SH-SY5Y (cell line): Measurements from ENCODE around the gene TNFRSF1A.

Experiments used
- GATA2 ChIP-seq: IDR thresholded peaks from 2 replicates; pipeline ENCODE4 v1.6.1; 2011; ENCODE audit warnings: mild to moderate bottlenecking, low read depth, low read length
- GATA3 ChIP-seq: IDR thresholded peaks from 2 replicates; pipeline ENCODE4 v1.6.1; 2011; ENCODE audit warnings: low read depth, mild to moderate bottlenecking, low read length, moderate library complexity

- no peak for TF ChIP-seq GATA2
- no peak for TF ChIP-seq GATA3
Observed at GRCh38 chr12:6387541-6387940, 45.7 kb upstream of the TNFRSF1A start.
